ENCODE measurements around the gene PRKACA.

DNA sequence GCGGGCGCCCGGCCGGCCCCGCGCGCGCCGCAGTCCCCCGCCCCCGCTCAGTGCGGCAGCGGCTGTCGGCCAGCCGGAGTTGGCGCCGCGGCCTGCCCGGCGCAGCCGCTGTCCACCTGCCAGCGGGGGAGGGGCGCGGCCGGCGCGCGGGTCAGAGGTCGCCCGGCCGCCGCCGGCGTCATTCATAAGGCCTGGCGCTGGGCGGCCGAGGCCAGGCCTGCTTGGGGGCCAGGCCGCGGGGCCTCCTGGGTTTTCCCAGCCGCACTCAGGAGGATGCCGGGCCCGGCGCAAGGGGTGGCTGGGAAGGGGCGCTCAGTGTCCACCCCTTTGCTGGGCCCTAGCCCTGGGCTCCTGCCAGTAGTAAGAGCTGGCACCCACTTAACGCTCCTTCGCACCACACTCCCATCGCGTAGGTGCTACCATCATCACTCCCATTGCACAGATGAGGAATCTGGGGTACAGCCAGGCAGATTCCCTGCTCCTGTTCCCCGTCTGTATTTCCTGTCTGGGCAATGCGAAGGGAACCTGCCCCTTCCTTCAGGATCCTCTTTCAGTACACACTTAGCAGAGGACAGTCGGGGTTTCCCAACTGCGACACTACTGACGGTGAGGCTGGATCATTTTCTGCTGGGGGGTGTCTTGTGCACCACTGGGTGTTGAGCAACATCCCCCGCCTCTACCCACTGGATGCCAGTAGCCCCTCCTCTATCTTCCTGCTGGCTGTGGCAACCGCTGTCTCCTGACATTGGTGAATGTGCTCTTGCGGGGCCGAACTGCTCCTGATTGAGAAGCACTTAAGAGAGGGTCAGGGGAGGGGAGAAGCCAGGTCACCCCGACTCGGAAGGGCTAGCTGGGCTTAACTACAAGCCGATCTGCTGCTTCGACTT, 846 bp upstream of the PRKACA start:
- TF ChIP-seq, protein P1, sequence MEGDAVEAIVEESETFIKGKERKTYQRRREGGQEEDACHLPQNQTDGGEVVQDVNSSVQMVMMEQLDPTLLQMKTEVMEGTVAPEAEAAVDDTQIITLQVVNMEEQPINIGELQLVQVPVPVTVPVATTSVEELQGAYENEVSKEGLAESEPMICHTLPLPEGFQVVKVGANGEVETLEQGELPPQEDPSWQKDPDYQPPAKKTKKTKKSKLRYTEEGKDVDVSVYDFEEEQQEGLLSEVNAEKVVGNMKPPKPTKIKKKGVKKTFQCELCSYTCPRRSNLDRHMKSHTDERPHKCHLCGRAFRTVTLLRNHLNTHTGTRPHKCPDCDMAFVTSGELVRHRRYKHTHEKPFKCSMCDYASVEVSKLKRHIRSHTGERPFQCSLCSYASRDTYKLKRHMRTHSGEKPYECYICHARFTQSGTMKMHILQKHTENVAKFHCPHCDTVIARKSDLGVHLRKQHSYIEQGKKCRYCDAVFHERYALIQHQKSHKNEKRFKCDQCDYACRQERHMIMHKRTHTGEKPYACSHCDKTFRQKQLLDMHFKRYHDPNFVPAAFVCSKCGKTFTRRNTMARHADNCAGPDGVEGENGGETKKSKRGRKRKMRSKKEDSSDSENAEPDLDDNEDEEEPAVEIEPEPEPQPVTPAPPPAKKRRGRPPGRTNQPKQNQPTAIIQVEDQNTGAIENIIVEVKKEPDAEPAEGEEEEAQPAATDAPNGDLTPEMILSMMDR (IDR thresholded peaks at IDR 0.05; ENCODE audit: low read length) = no peak
- TF ChIP-seq EZH2phosphoT487 (IDR thresholded peaks at IDR 0.05; ENCODE audit: low read length) (no peak), EZH2 (optimal IDR thresholded peaks at IDR 0.05; ENCODE audit: low read depth, low read length) (no peak)
